ENCODE data around the gene TBC1D1. TPM values are rescaled to one million over a fixed set of nuclear protein-coding genes. Genes with fewer than 3 reads are reported as not detected.

TBC1D1 gene
- polyA plus RNA-seq, 1 donor (not counting 4 experiments of a cell fraction or from before 2014, with no cell fraction given) = 32.5 TPM

GRCh38 chr4:37885496-37885895 is 5.4 kb upstream of the TBC1D1 start:
- H3K9me3 ChIP-seq (ENCODE audit: control insufficient read depth, low read depth, low read length) = no peaks in the 10 kb centered on the region
- no peak overlapping the region for H3K4me2 ChIP-seq (ENCODE audit: control insufficient read depth, extremely low read depth, insufficient read depth, low read depth, low read length)
- H3K4me3 ChIP-seq (ENCODE audit: control insufficient read depth in 2 of 3, extremely low read depth in 1 of 3, insufficient read depth in 2 of 3, low read depth in 1 of 3, low read length in 3 of 3) = no peak overlapping the region
- DNase-seq (ENCODE audit: low read depth, low spot score) (no peak), FAIRE-seq (no peak)
- H3K4me1 ChIP-seq (ENCODE audit: control insufficient read depth, extremely low read depth, insufficient read depth, low read length) = no peaks in the 10 kb centered on the region
- no peak overlapping the region for H3K27ac ChIP-seq (ENCODE audit: control insufficient read depth, insufficient read depth, low read length)
- no peaks in the 10 kb centered on the region for H3K36me3 ChIP-seq (ENCODE audit: control insufficient read depth in 2 of 2, extremely low read depth in 1 of 2, insufficient read depth in 2 of 2, low read length in 2 of 2)
- H4K20me1 ChIP-seq (ENCODE audit: control insufficient read depth, extremely low read depth, insufficient read depth, low read length) = no peaks in the 10 kb centered on the region
- no peak overlapping the region for H3K9ac ChIP-seq (ENCODE audit: control insufficient read depth, extremely low read depth, insufficient read depth, low read length)
- no peak overlapping the region for H2AFZ ChIP-seq (ENCODE audit: control insufficient read depth, low read length)
- no peaks in the 10 kb centered on the region for H3K9me1 ChIP-seq (ENCODE audit: control insufficient read depth, extremely low read depth, insufficient read depth, low read length)
- H3K79me2 ChIP-seq (ENCODE audit: control insufficient read depth, insufficient read depth, low read length) = no peaks in the 10 kb centered on the region
- peaks cover 25% of the 10 kb centered on the region for H3K27me3 ChIP-seq (ENCODE audit: control insufficient read depth, extremely low read depth, insufficient read depth, low read length)
- dilution Hi-C loops (cut with MboI; ENCODE audit: extremely low pct_ligation_motif_present, low sequenced_read_pairs) = no loop called here
- TF ChIP-seq EZH2 (IDR thresholded peaks at IDR 0.05; ENCODE audit: low read length) = no peak
- TF ChIP-seq, protein P1, sequence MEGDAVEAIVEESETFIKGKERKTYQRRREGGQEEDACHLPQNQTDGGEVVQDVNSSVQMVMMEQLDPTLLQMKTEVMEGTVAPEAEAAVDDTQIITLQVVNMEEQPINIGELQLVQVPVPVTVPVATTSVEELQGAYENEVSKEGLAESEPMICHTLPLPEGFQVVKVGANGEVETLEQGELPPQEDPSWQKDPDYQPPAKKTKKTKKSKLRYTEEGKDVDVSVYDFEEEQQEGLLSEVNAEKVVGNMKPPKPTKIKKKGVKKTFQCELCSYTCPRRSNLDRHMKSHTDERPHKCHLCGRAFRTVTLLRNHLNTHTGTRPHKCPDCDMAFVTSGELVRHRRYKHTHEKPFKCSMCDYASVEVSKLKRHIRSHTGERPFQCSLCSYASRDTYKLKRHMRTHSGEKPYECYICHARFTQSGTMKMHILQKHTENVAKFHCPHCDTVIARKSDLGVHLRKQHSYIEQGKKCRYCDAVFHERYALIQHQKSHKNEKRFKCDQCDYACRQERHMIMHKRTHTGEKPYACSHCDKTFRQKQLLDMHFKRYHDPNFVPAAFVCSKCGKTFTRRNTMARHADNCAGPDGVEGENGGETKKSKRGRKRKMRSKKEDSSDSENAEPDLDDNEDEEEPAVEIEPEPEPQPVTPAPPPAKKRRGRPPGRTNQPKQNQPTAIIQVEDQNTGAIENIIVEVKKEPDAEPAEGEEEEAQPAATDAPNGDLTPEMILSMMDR (optimal IDR thresholded peaks at IDR 0.05 in 1 of 3, IDR thresholded peaks at IDR 0.05 in 1 of 3, conservative IDR thresholded peaks at IDR 0.05 in 1 of 3; ENCODE audit: extremely low read depth in 1 of 3, insufficient read depth in 2 of 3, low read length in 3 of 3) = no peak

GRCh38 chr4:37889849-37890800 is 759 bp upstream of the TBC1D1 start:
- H2AFZ ChIP-seq (ENCODE audit: control insufficient read depth, low read length) = no peak overlapping the region
- no peaks in the 10 kb centered on the region for H3K9me3 ChIP-seq (ENCODE audit: control insufficient read depth, low read depth, low read length)
- TF ChIP-seq, protein P1 (optimal IDR thresholded peaks at IDR 0.05 in 1 of 3, IDR thresholded peaks at IDR 0.05 in 1 of 3, conservative IDR thresholded peaks at IDR 0.05 in 1 of 3; ENCODE audit: extremely low read depth in 1 of 3, insufficient read depth in 2 of 3, low read length in 3 of 3) = peak in 1 of 3 experiments; percentile 49
- peak; percentile 74 for TF ChIP-seq EZH2 (IDR thresholded peaks at IDR 0.05; ENCODE audit: low read length)
- no peak overlapping the region for H3K9ac ChIP-seq (ENCODE audit: control insufficient read depth, extremely low read depth, insufficient read depth, low read length)
- FAIRE-seq = no peak
- H3K36me3 ChIP-seq (ENCODE audit: control insufficient read depth in 2 of 2, extremely low read depth in 1 of 2, insufficient read depth in 2 of 2, low read length in 2 of 2) = no peaks in the 10 kb centered on the region
- H3K4me3 ChIP-seq (ENCODE audit: control insufficient read depth in 2 of 3, extremely low read depth in 1 of 3, insufficient read depth in 2 of 3, low read depth in 1 of 3, low read length in 3 of 3) = peak overlapping the region in 2 of 3 experiments; percentile 34 to 62
- H3K79me2 ChIP-seq (ENCODE audit: control insufficient read depth, insufficient read depth, low read length) = no peaks in the 10 kb centered on the region
- no peak overlapping the region for H3K27ac ChIP-seq (ENCODE audit: control insufficient read depth, insufficient read depth, low read length)
- no peaks in the 10 kb centered on the region for H4K20me1 ChIP-seq (ENCODE audit: control insufficient read depth, extremely low read depth, insufficient read depth, low read length)
- dilution Hi-C loops (cut with MboI; ENCODE audit: extremely low pct_ligation_motif_present, low sequenced_read_pairs) = no loop called here
- no peak for DNase-seq (ENCODE audit: low read depth, low spot score)
- H3K4me2 ChIP-seq (ENCODE audit: control insufficient read depth, extremely low read depth, insufficient read depth, low read depth, low read length) = peak overlapping the region; percentile 64
- H3K27me3 ChIP-seq (ENCODE audit: control insufficient read depth, extremely low read depth, insufficient read depth, low read length) = peaks cover 45% of the 10 kb centered on the region
- H3K4me1 ChIP-seq (ENCODE audit: control insufficient read depth, extremely low read depth, insufficient read depth, low read length) = no peaks in the 10 kb centered on the region
- H3K9me1 ChIP-seq (ENCODE audit: control insufficient read depth, extremely low read depth, insufficient read depth, low read length) = no peaks in the 10 kb centered on the region

Data from keratinocyte (primary cell).